IMR-90 (cell line): ENCODE results near the gene SIM2.

Experiments used
- CEBPB ChIP-seq: IDR thresholded peaks from 2 replicates; pipeline ENCODE4 v1.6.1; 2012; ENCODE audit warnings: low read depth, low read length, improper control_type of control experiment
- CTCF ChIP-seq: conservative IDR thresholded peaks from 2 replicates; pipeline ENCODE4 v1.5.1; 2012; ENCODE audit warnings: mild to moderate bottlenecking, low read depth, low read length, improper control_type of control experiment
- ELK1 ChIP-seq: fragments of 150-350 bp; IDR thresholded peaks from 2 replicates; pipeline ENCODE4 v1.6.1; 2016; ENCODE audit warnings: low read depth, mild to moderate bottlenecking, low read length, moderate library complexity, borderline replicate concordance
- MXI1 ChIP-seq: IDR thresholded peaks from 2 replicates; pipeline ENCODE4 v1.6.1; 2012; ENCODE audit warnings: low read depth, mild to moderate bottlenecking, low read length, moderate library complexity, borderline replicate concordance
- POLR2A ChIP-seq: IDR thresholded peaks from 2 replicates; pipeline ENCODE4 v1.6.1; 2012; ENCODE audit warnings: mild to moderate bottlenecking, low read depth, low read length
- RAD21 ChIP-seq: IDR thresholded peaks from 2 replicates; pipeline ENCODE4 v1.6.1; 2012; ENCODE audit warnings: low read length, improper control_type of control experiment
- RFX5 ChIP-seq: IDR thresholded peaks from 2 replicates; pipeline ENCODE4 v1.8.0; 2012; ENCODE audit warnings: low read depth, mild to moderate bottlenecking, low read length, moderate library complexity
- USF2 ChIP-seq: fragments of 150-350 bp; IDR thresholded peaks from 2 replicates; pipeline ENCODE4 v1.6.1; 2017; ENCODE audit warnings: mild to moderate bottlenecking, antibody characterized with exemption, low read length, low read depth

GRCh38 chr21:36735201-36735515, 36.2 kb downstream of the SIM2 start:
- no peak for TF ChIP-seq RAD21
- TF ChIP-seq POLR2A, result no peak
- TF ChIP-seq CTCF, result no peak
- no peak for TF ChIP-seq ELK1
- no peak for TF ChIP-seq RFX5
- TF ChIP-seq CEBPB, result no peak
- no peak for TF ChIP-seq USF2
- no peak for TF ChIP-seq MXI1
